ENCODE data around the gene PML.
"Not testable (repeated sequence)": the region's sequence is repeated elsewhere in the genome, so short reads cannot be mapped to it uniquely, and the experiment has no call there.

- not testable (repeated sequence) for TF ChIP-seq CTCF (IDR thresholded peaks at IDR 0.05 in 8 of 11, conservative IDR thresholded peaks at IDR 0.05 in 3 of 11); POLR2A (IDR thresholded peaks at IDR 0.05); POLR2AphosphoS5 (IDR thresholded peaks at IDR 0.05)
These were observed 81.3 kb downstream of the PML start for GRCh38 chr15:74075781-74076180.
